ENCODE results near the gene LIX1.

Gene LIX1

DNA sequence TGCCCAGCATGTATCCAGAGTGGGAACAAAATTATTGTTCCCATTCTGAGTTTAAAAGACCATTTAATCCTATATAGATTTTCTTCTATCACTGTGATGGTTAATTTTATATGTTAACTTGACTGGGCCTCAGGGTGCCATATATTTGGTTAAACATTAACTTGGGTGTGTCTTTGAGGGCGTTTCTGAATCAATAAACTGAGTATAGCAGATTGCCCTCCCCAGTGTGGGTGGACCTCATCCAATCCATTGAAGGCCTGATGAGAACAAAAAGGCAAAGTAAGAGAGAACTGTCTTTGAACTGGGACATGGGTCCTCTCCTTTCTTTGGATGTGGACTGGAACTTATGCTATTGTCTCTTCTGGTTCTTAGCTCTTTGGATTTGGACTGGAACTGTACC lies 23.3 kb upstream of the LIX1 start:
- peak overlapping the region; percentile 2 for H3K27ac ChIP-seq (ENCODE audit: low read length)
- no peaks in the 10 kb centered on the region for H3K4me1 ChIP-seq (ENCODE audit: control insufficient read depth in 1 of 2, insufficient read depth in 2 of 2, low read length in 2 of 2)
- H3K27me3 ChIP-seq (ENCODE audit: low read depth, low read length) = no peaks in the 10 kb centered on the region
- H3K9me3 ChIP-seq (ENCODE audit: control insufficient read depth in 1 of 2, low read length in 2 of 2) = no peaks in the 10 kb centered on the region
- no peak overlapping the region for H3K4me3 ChIP-seq (ENCODE audit: low read depth in 1 of 2, low read length in 2 of 2)
- H3K36me3 ChIP-seq (ENCODE audit: control insufficient read depth in 1 of 2, insufficient read depth in 2 of 2, low read length in 2 of 2) = peaks cover 35 to 44% of the 10 kb centered on the region in 2 donors

- Histone ChIP-seq H3K4me1 (ENCODE audit: control insufficient read depth in 1 of 2, insufficient read depth in 2 of 2, low read length in 2 of 2) (no peaks in the 10 kb centered on the region), H3K27ac (ENCODE audit: low read length) (no peak overlapping the region), H3K4me3 (ENCODE audit: low read depth in 1 of 2, low read length in 2 of 2) (no peak overlapping the region), H3K9me3 (ENCODE audit: control insufficient read depth in 1 of 2, low read length in 2 of 2) (no peaks in the 10 kb centered on the region), H3K36me3 (ENCODE audit: control insufficient read depth in 1 of 2, insufficient read depth in 2 of 2, low read length in 2 of 2) (peaks cover 41 to 44% of the 10 kb centered on the region in 2 donors), H3K27me3 (ENCODE audit: low read depth, low read length) (no peaks in the 10 kb centered on the region)
Observed at GRCh38 chr5:97164846-97165245, 22.4 kb upstream of the LIX1 start.

DNA sequence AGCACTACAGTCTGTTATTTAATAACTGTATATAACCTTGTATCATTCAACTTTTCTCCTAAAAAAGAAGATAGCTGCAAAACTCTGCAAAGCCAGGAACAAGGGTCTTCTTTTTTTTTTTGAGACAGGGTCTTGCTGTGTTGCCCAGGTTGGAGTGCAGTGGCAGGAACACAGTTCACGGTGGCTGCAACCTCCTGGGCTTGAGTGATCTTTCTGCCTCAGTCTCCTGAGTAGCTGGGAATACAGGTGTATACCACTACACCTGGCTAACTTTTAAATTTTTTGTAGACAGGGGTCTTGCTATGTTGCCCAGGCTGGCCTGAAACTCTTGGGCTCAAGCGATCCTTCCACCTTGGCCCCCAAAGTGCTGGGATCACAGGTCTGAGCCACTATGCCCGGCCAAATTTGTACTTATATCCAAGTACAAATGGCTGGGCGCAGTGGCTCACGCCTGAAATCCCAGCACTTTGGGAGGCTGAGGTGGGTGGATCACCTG lies 21.4 kb upstream of the LIX1 start:
- no peak overlapping the region for H3K4me3 ChIP-seq (ENCODE audit: low read depth in 1 of 2, low read length in 2 of 2)
- H3K27ac ChIP-seq (ENCODE audit: low read length) = no peak overlapping the region
- H3K27me3 ChIP-seq (ENCODE audit: low read depth, low read length) = no peaks in the 10 kb centered on the region
- H3K36me3 ChIP-seq (ENCODE audit: control insufficient read depth in 1 of 2, insufficient read depth in 2 of 2, low read length in 2 of 2) = peaks cover 38 to 42% of the 10 kb centered on the region in 2 donors
- no peaks in the 10 kb centered on the region for H3K9me3 ChIP-seq (ENCODE audit: control insufficient read depth in 1 of 2, low read length in 2 of 2)
- H3K4me1 ChIP-seq (ENCODE audit: control insufficient read depth in 1 of 2, insufficient read depth in 2 of 2, low read length in 2 of 2) = no peaks in the 10 kb centered on the region

GRCh38 chr5:97163360-97163764 lies 21.0 kb upstream of the LIX1 start:
- H3K9me3 ChIP-seq (ENCODE audit: control insufficient read depth in 1 of 2, low read length in 2 of 2) = no peaks in the 10 kb centered on the region
- peaks cover 34 to 38% of the 10 kb centered on the region in 2 donors for H3K36me3 ChIP-seq (ENCODE audit: control insufficient read depth in 1 of 2, insufficient read depth in 2 of 2, low read length in 2 of 2)
- H3K27me3 ChIP-seq (ENCODE audit: low read depth, low read length) = no peaks in the 10 kb centered on the region
- H3K27ac ChIP-seq (ENCODE audit: low read length) = no peak overlapping the region
- no peaks in the 10 kb centered on the region for H3K4me1 ChIP-seq (ENCODE audit: control insufficient read depth in 1 of 2, insufficient read depth in 2 of 2, low read length in 2 of 2)
- H3K4me3 ChIP-seq (ENCODE audit: low read depth in 1 of 2, low read length in 2 of 2) = no peak overlapping the region

DNA sequence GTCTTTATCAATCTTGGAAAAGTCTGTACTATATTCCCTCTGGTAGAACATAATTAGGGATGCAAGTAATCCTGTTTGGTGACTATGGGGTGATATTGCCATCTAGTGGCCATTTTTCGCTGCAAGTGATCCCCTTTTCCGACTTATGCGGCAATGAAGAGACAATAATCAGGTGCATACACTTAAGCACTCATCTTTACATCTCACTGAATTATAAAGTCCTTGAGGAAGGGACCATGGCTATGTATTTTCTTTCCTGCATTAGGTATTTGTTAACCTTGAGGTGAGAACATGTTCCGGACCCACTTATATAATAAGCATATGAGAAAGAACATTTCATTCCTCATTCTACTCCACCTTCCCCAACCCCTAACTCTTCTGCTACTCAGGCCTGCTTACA lies 19.6 kb upstream of the LIX1 start:
- Histone ChIP-seq H3K36me3 (ENCODE audit: control insufficient read depth in 1 of 2, insufficient read depth in 2 of 2, low read length in 2 of 2) (peaks cover 25 to 32% of the 10 kb centered on the region in 2 donors), H3K4me3 (ENCODE audit: low read depth in 1 of 2, low read length in 2 of 2) (no peak overlapping the region), H3K9me3 (ENCODE audit: control insufficient read depth in 1 of 2, low read length in 2 of 2) (peaks cover 0 to 9% of the 10 kb centered on the region in 2 donors), H3K27ac (ENCODE audit: low read length) (no peak overlapping the region), H3K27me3 (ENCODE audit: low read depth, low read length) (no peaks in the 10 kb centered on the region), H3K4me1 (ENCODE audit: control insufficient read depth in 1 of 2, insufficient read depth in 2 of 2, low read length in 2 of 2) (no peaks in the 10 kb centered on the region)

DNA sequence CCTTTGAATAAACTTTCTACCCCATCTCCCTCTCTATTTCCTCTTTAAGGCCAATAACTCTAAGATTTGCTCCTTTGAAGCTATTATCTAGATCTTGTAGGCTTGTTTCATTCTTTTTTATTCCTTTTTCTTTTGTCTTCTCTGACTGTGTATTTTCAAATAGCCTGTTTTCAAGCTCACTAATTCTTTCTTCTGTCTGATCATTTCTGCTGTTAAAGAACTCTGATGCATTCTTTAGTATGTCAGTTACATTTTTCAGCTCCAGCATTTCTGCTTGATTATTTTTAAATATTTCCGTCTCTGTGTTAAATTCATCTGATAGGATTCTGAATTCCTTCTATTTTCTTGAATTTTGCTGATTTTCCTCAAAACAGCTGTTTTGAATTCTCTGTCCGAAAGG lies 15.3 kb upstream of the LIX1 start:
- H3K4me1 ChIP-seq (ENCODE audit: control insufficient read depth in 1 of 2, insufficient read depth in 2 of 2, low read length in 2 of 2) = no peaks in the 10 kb centered on the region
- no peak overlapping the region for H3K4me3 ChIP-seq (ENCODE audit: low read depth in 1 of 2, low read length in 2 of 2)
- no peaks in the 10 kb centered on the region for H3K27me3 ChIP-seq (ENCODE audit: low read depth, low read length)
- H3K9me3 ChIP-seq (ENCODE audit: control insufficient read depth in 1 of 2, low read length in 2 of 2) = peaks cover 0 to 9% of the 10 kb centered on the region in 2 donors
- H3K27ac ChIP-seq (ENCODE audit: low read length) = no peak overlapping the region
- peaks cover 13 to 15% of the 10 kb centered on the region in 2 donors for H3K36me3 ChIP-seq (ENCODE audit: control insufficient read depth in 1 of 2, insufficient read depth in 2 of 2, low read length in 2 of 2)

DNA sequence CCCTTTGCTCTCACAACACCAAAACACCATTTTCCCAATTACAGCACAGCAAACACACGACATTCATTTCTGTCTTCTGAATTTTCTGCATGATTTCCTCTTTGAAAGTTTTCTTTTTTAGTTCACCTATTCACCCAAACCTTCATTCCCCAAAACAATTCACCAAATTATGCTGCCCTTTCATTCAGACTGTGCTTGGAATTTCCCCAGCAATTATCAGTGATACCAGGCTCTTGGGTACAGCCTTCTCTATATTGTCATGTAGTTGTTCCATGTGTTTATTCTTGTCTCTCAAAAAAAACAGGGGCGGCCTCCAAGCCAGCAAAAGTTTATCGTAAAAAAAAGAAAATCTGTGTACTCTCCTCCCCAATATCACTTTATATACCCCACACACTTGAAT lies 9.0 kb upstream of the LIX1 start:
- Histone ChIP-seq H3K4me1 (ENCODE audit: control insufficient read depth in 1 of 2, insufficient read depth in 2 of 2, low read length in 2 of 2) (no peaks in the 10 kb centered on the region), H3K27me3 (ENCODE audit: low read depth, low read length) (no peaks in the 10 kb centered on the region), H3K4me3 (ENCODE audit: low read depth in 1 of 2, low read length in 2 of 2) (no peak overlapping the region), H3K27ac (ENCODE audit: low read length) (no peak overlapping the region), H3K36me3 (ENCODE audit: control insufficient read depth in 1 of 2, insufficient read depth in 2 of 2, low read length in 2 of 2) (no peaks in the 10 kb centered on the region), H3K9me3 (ENCODE audit: control insufficient read depth in 1 of 2, low read length in 2 of 2) (no peaks in the 10 kb centered on the region)

- H3K27me3 ChIP-seq (ENCODE audit: low read depth, low read length) = no peaks in the 10 kb centered on the region
- H3K36me3 ChIP-seq (ENCODE audit: control insufficient read depth in 1 of 2, insufficient read depth in 2 of 2, low read length in 2 of 2) = no peaks in the 10 kb centered on the region
- no peaks in the 10 kb centered on the region for H3K4me1 ChIP-seq (ENCODE audit: control insufficient read depth in 1 of 2, insufficient read depth in 2 of 2, low read length in 2 of 2)
- H3K4me3 ChIP-seq (ENCODE audit: low read depth in 1 of 2, low read length in 2 of 2) = no peak overlapping the region
- H3K27ac ChIP-seq (ENCODE audit: low read length) = no peak overlapping the region
- H3K9me3 ChIP-seq (ENCODE audit: control insufficient read depth in 1 of 2, low read length in 2 of 2) = no peaks in the 10 kb centered on the region
Observed at GRCh38 chr5:97150401-97150800, 8.0 kb upstream of the LIX1 start.

- no peak overlapping the region for H3K4me3 ChIP-seq (ENCODE audit: low read depth in 1 of 2, low read length in 2 of 2)
- no peaks in the 10 kb centered on the region for H3K9me3 ChIP-seq (ENCODE audit: control insufficient read depth in 1 of 2, low read length in 2 of 2)
- no peaks in the 10 kb centered on the region for H3K36me3 ChIP-seq (ENCODE audit: control insufficient read depth in 1 of 2, insufficient read depth in 2 of 2, low read length in 2 of 2)
- H3K27me3 ChIP-seq (ENCODE audit: low read depth, low read length) = no peaks in the 10 kb centered on the region
- H3K4me1 ChIP-seq (ENCODE audit: control insufficient read depth in 1 of 2, insufficient read depth in 2 of 2, low read length in 2 of 2) = no peaks in the 10 kb centered on the region
- no peak overlapping the region for H3K27ac ChIP-seq (ENCODE audit: low read length)
Observed at GRCh38 chr5:97149709-97150108, 7.3 kb upstream of the LIX1 start.

- Histone ChIP-seq H3K27ac (ENCODE audit: low read length) (no peak overlapping the region), H3K9me3 (ENCODE audit: control insufficient read depth in 1 of 2, low read length in 2 of 2) (no peaks in the 10 kb centered on the region), H3K4me3 (ENCODE audit: low read depth in 1 of 2, low read length in 2 of 2) (no peak overlapping the region), H3K27me3 (ENCODE audit: low read depth, low read length) (no peaks in the 10 kb centered on the region), H3K4me1 (ENCODE audit: control insufficient read depth in 1 of 2, insufficient read depth in 2 of 2, low read length in 2 of 2) (no peaks in the 10 kb centered on the region), H3K36me3 (ENCODE audit: control insufficient read depth in 1 of 2, insufficient read depth in 2 of 2, low read length in 2 of 2) (no peaks in the 10 kb centered on the region)
Observed at GRCh38 chr5:97148288-97148687, 5.9 kb upstream of the LIX1 start.

- H3K27ac ChIP-seq (ENCODE audit: low read length) = no peak overlapping the region
- H3K4me3 ChIP-seq (ENCODE audit: low read depth in 1 of 2, low read length in 2 of 2) = no peak overlapping the region
- peaks cover 0 to 5% of the 10 kb centered on the region in 2 donors for H3K4me1 ChIP-seq (ENCODE audit: control insufficient read depth in 1 of 2, insufficient read depth in 2 of 2, low read length in 2 of 2)
- H3K36me3 ChIP-seq (ENCODE audit: control insufficient read depth in 1 of 2, insufficient read depth in 2 of 2, low read length in 2 of 2) = no peaks in the 10 kb centered on the region
- no peaks in the 10 kb centered on the region for H3K27me3 ChIP-seq (ENCODE audit: low read depth, low read length)
- no peaks in the 10 kb centered on the region for H3K9me3 ChIP-seq (ENCODE audit: control insufficient read depth in 1 of 2, low read length in 2 of 2)
Observed at GRCh38 chr5:97143704-97144103, 1.3 kb upstream of the LIX1 start.

DNA sequence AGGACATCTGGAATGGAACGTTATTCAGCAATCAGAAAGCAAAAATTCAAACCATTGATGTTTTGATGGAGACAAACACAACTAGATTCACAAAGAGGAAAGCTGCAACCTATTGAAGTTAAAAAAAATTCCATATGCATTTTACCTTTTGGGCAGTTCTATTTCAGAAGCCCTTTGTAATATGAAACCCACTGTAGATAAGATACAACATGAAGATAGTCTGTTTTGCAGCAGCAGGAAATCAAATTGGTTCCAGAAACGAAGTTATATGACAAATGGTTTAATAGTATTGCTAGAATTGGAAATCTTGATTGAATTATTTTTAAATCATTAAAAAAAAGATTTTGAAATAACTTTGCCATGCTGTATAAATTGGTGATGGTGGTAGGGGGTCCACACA lies 872 bp downstream of the LIX1 start:
- Histone ChIP-seq H3K4me3 (ENCODE audit: low read depth in 1 of 2, low read length in 2 of 2) (no peak overlapping the region), H3K9me3 (ENCODE audit: control insufficient read depth in 1 of 2, low read length in 2 of 2) (no peaks in the 10 kb centered on the region), H3K4me1 (ENCODE audit: control insufficient read depth in 1 of 2, insufficient read depth in 2 of 2, low read length in 2 of 2) (peaks cover 0 to 5% of the 10 kb centered on the region in 2 donors), H3K27me3 (ENCODE audit: low read depth, low read length) (no peaks in the 10 kb centered on the region), H3K36me3 (ENCODE audit: control insufficient read depth in 1 of 2, insufficient read depth in 2 of 2, low read length in 2 of 2) (no peaks in the 10 kb centered on the region), H3K27ac (ENCODE audit: low read length) (no peak overlapping the region)
